Measurements from ENCODE around the gene MCAM.

MCAM gene

DNA sequence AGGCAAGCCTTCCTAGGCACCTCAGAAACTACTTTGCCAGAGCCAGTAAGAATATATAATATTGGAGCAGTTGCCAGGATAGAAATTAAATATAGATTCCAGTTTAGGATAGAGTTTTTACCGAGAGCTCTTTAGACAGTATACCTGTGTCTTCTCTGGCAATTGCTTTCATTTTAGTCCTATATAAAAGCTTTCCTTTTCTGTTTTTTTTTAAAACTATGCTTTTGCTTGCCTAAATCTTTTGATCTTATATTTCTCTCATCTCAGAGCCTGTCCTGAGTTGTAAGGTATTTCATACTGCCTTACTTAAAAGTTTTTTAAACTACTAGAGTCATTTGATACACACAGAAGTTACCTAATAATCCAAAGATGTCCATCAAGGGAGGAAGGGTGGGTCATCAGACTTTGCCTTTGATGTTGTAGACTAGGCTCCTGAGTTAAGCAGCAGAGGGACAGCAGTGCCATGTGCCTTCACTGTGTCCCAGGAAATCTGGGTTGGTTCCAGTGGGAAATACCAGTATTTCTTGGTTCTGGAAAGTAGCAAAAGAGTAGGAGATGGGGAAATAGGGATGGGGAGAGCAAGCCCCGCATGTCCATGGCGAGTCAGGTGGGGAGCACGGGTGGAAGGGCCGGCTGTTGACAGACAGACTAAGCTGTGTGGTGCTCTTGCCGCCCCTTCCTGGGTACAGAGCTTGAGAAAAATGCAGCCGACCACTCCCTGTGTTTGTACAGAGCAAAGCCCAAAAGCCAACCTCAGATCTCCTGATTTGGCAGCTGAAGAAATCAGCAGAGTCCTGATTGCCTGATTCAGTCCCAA lies 11.2 kb downstream of the MCAM start:
- no peak for DNase-seq

DNA sequence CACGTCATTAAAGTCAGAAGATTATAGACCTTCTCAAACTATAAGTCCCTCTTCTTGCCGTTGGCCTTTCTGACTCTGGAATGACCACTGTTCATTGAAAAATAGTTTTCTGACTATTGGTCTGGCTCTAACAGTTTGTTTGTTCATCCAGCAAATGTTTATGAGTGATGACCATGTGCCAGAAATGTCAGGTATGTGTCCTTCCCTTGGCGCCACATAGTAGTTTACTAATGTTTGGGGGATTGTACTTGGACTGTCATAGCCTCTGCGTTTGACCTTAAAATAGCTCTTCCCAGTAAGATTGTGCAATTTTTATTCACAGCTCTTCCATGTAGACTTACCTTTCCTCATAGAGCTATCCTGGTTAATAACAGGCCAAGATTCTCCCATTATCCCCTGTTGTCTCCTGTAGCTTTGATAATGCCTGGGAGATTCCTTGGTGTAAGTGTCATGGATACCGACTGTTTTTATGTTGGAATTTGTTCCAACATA lies 13.7 kb downstream of the MCAM start:
- no peak for DNase-seq

DNA sequence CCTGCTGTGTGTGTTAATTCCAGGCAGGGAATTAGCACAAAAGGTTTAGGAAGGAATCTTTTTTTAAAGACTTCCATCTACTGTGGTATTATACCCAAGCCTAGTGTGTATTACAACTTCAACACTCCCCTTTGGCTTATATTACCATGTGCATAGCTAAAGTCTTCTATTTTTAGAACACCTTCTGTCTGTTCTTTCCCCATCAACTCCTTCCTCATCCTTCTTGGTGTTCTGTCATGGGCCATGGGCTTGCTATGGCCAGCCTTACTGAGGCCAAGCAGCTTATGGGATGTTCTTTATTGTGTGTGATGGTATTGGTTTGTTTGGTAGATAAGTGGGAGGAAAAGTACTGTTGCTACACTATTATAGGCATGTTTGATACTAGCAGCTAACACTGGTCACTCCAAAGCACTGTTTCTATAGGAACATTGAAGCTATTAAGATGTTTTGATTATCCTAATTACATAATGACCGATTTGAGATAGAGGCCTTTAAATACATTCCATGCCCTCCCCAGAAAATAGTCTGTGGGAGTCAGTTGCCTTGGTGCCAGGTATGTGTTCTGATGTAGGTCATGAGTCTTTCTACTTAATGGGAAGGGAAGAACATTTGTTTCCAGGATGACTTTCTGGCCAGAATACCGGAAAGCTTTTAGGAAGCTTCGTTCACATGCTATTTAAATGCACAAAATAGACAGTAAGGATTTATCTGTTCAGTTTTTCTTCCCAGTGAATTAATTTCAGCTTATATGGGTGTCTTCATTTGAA lies 16.5 kb downstream of the MCAM start:
- no peak for DNase-seq

DNA sequence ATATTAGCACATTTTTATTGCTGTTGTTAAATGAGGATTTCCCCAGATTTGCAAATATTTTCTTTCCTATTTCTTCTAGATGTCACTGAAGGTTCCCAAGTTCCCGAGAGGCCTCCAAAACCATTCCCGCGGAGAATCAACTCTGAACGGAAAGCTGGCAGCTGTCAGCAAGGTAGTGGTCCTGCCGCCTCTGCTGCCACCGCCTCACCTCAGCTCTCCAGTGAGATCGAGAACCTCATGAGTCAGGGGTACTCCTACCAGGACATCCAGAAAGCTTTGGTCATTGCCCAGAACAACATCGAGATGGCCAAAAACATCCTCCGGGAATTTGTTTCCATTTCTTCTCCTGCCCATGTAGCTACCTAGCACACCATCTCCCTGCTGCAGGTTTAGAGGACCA lies 17.5 kb downstream of the MCAM start:
- DNase-seq = no peak

DNA sequence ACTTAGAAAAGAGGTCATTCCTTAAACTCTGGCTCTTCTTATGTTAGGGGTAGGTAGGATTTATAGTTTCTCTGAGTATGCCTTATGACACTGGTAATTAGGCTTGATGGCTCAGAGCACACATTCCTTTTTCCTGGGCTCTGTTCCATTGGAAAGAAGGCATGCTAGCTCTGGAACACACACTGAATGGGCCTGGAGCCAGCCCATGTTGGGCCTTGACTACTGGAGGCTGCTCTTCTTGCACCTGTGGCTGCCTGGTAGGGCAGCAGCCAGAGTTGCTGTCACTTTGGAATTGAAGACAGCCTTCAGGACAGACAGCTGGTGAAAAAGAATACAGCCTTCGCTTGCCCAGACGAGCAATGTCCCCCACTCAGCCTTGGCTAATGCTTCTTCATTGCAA lies 18.2 kb downstream of the MCAM start:
- DNase-seq = no peak

DNA sequence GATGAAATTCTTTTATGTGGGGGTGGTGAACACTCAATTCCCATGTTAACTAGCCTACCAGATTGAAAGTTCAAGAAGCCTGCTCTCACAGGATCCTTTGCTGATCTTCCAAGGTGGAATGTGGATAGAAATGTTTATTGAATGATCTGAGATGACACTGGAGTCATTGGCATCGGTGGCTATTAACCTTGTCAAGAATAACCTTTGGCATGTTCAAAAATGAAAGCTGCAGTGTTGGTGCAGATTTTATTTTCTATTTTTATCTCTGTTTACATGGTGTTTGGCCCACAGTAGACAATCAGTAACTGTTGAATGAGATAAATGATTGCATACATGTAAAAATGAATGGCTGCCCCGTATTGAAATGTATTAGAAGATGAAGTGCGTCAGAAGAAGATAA lies 19.0 kb downstream of the MCAM start:
- DNase-seq = no peak

DNA sequence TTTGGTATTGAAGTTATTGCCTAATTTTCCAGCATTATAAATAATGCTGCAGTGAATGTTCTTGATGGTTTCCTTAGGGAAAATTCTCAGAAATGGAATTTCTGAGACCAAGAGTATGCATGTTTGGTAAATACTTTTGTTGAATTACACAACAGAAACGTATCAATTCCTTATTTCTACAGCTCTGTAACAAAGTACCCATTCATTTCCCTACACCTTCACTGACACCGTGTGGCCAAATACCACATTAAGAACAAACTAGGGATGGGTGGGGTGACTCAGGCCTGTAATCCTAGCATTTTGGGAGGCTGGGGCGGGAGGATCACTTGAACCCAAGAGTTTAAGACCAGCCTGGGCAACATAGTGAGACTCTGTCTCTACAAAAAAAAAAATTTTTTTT lies 21.8 kb downstream of the MCAM start:
- no peak for DNase-seq

DNA sequence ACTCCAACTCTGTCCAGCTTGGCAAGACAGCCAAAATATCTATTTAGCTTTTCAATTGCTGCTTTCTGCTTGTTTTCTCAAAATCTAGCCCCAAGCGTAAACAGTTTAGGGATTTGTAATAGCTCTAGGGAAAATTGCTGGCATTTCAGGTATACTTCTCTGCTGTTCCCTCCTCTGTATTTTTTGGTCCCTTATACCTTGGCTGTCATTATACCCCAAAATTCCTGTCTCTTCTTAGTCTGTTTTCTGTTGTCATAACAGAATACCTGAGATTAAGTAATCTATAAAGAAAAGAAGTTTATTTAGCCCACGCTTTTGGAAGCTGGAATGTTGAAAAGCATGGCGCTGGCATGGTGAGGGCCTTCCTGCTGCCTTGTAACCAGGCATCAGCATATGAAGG lies 23.5 kb downstream of the MCAM start:
- no peak for DNase-seq

DNA sequence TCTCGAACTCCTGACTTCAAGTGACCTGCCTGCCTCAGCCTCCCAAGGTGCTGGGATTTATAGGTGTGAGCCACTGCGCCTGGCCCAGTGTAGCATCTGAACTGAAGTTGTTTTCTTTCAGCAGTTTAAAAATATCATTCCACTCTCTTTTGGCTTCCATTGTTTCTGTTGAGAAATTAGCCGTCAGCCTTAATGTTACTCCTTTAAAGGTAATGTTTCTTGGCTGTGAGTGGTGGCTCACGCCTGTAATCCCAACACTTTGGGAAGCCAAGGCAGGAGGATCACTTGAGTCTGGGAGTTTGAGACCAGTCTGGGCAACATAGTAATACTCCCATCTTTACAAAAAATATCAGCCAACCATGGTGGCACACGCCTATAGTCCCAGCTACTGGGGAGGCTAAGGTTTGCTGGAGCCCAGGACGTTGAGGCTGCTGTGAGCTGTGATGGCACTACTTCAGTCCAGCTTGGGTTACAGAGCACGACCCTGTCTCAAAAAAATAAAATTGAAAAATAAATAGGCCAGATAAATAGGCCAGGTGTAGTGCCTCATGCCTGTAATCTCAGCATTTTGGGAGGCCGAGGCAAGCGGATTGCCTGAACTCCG lies 25.9 kb downstream of the MCAM start:
- no peak for DNase-seq

DNA sequence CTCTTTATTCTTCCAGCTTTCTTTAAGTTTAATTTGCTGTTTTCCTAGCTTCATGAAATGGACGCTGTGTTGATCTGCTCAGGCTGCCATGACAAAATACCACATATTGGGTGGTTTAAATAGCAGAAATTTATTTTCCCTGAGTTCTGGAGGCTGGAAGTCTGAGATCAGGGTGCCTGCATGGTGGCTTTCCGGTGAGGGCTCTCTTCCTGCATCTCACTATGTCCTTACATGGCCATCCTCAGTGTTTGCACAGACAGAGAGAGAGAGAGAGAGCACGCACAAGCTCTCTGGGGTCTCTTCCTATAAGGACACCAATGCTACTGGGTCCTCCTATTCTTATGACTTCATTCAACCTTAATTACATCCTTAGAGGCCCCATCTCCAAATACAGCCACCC lies 28.7 kb downstream of the MCAM start:
- DNase-seq = no peak

DNA sequence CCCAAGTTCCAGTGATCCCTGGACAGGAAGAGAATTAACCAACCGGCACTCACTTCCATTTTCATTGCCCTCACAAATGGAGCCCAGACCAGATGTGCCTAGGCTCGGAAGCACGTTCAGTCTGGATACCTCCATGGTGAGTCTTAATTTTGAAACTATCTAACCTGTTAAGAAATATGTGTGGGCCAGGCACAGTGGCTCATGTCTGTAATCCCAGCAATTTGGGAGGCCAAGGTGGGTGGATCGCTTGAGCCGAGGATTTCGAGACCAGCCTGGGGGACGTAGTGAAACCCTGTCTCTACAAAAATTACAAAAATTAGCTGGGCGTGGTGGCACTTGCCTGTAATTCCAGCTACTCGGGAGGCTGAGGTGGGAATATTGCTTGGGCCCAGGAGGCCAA lies 31.5 kb downstream of the MCAM start:
- DNase-seq = no peak

DNA sequence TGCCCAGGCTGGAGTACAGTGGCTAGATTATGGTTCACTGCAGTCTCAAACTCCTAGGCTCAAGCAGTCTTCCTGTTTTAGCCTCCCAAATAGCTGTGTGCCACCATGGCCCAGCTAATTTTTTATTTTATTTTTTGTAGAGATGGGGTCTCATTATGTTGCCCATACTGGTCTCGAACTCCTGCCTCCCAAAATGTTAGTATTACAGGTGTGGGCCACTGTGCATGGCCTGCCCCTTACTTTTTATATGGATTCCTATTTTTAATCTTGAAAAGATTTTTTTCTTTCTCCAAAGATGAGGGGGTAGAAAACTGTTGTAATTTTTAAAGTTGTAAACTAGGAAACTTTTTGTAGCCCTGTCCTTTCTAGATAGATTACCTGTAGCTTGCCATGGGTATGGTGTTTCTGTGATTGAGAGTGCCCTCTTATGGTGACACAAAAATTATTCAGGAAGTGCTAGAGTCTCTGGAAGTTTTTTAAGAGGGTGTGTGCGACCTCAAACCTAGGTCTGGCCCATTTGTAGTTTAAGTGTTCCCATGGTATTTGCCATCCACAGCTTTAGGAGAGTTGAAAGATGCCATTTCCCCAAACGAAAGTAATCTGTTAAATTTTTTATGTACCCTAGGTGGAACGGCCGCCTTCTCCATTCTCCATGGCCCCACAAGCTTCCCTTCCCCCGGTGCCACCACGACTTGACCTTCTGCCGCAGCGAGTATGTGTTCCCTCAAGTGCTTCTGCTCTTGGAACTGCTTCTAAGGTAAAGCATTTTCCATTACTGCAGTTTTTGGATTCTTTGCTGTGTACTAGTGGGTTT lies 32.4 kb downstream of the MCAM start:
- DNase-seq = no peak

DNA sequence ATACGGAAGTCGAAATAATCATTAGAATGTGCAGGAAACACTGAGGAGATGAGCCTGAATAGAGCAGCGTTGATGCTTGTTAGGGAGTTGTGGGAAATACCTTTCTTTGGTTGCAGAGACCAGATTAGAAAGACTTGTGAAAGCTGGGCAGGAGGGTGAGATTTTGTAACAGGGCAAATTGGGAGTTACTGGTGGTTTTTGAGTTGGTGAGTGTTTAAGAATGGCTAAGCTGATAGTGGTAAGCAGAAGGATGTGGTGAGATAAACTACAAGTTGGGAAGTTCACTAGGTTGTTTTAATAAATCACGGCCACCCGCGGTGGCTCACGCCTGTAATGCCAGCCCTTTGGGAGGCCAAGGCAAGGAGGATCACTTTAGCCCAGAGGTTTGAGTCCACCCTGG lies 34.4 kb downstream of the MCAM start:
- no peak for DNase-seq

DNA sequence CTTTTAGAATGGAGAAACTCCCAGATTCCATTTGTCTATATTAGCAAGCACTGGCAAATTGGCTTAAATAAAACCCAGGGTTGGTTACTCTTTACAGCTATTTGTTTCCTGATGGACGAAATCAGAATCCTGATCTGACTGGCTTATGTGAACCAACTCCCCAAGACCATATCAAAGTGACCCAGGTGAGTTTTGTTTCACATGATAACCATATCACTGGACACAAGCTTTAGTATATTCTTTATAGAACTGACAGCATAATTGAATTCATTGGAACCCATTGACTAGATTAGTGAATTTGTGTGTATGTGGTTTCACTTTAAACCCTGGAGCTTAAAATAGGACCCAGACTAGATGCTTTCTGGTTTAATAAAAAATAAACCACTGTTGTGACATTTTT lies 39.3 kb downstream of the MCAM start:
- no peak for DNase-seq

DNA sequence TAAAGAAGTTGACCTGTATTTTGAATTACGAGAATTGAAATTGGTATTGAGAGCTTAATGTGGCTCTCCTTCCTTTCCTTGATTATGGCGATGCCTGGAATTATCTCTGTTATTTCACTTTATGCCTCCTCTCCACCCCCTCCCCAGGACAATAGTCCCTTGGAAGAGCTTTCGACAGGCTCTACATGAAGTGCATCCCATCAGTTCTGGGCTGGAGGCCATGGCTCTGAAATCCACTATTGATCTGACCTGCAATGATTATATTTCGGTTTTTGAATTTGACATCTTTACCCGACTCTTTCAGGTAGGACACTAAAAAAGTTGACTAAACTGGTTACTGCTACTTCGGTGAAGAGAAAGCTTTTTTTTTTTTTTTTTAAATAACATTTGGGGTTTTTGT lies 43.2 kb downstream of the MCAM start:
- no peak for DNase-seq

DNA sequence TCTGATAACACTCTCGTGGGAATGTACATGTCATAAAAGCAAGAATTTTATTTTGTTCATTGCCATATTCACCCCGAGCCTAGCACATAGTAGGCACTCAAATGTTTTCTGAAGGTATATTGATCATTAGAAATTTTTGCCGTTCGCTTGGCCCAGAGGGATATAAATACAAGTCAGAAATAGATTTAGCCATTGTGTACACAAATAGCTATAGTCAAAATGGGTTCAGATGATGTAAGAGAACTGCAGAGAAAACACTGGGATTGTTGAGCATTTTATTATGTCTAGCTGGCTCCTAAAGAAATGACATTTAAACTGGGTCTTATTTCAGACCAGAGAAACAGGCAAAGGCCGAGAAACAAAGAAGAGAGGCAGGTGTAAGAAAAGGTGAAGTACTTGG lies 49.3 kb downstream of the MCAM start:
- DNase-seq = no peak

DNA sequence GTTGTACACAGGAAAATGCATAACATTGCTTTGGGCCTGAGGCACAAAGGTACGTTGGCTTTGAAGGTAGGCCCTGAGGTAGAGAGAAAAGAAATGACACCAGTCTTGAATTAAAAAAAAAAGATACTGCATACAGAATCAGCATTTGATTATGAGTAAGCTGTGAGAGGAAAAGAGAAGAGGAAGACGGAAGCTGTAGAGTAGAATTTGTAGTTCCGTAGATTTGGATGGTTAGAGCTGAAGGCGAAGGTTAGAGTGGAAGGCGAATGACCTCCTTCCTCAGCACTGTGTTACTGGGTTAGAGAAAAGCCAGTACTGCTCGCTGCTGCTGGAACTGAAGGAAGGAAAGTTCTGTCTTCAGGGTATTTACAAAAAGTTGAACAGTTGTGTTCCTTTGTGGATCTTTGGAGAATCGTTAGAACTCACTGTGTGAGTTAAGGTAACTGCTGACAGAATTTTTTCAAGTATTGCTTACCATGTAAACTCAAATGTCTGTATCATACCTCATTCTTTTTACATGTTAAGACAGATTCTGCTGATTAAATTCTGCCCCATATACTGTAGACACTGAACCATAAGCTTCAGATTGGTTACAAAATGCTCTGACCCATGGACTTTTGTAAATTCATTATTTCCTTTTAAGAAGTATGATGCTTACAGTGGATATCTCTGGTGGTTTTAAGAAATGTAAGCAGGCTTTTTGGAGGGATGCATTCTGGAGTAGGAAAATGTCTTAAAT lies 50.2 kb downstream of the MCAM start:
- DNase-seq = no peak

DNA sequence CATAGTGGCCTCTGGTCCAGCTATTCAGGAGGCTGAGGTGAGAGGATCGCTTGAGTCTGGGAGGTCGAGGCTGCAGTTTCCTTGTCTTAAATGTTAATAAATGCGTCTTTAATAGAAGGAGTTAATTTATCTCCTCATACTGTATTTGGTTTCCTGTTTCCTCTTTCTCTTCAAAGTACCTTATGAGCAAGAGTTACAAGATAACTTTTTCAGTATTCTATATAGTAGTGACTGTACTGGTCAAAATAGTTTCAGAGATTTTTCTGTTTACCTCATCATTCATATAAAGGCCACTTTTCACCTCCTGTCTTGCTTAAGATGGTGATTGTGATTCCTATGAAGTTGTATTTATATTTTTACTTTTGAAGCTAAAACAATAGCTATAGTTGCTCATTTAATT lies 50.9 kb downstream of the MCAM start:
- no peak for DNase-seq

DNA sequence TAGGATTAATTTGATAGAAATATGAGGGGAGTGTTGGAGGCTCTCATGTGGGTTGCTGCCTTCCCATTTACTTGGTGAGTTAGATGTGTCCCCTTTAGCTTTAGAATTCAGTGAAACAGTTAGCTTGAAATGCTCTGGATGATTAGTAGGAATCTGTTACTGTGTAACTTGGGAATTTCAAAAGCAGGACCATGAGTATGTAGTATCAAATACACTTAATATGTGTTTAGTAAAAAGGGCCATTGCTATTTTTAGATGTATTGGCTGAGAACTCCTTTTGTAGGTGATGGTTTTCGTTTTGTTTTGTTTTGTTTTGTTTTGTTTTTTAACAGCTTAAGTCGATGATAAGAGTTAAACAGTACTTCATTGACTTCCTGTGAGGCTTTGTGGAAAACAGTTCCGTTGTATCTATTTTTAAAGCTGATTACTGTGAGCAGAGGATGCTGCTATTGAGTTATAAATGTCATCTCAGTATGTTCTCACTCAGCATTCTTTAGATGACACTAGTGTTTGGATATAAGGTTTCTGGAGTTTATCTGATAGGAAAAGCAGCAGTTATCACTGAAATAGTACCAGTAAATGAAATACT lies 53.5 kb downstream of the MCAM start:
- DNase-seq = no peak

DNA sequence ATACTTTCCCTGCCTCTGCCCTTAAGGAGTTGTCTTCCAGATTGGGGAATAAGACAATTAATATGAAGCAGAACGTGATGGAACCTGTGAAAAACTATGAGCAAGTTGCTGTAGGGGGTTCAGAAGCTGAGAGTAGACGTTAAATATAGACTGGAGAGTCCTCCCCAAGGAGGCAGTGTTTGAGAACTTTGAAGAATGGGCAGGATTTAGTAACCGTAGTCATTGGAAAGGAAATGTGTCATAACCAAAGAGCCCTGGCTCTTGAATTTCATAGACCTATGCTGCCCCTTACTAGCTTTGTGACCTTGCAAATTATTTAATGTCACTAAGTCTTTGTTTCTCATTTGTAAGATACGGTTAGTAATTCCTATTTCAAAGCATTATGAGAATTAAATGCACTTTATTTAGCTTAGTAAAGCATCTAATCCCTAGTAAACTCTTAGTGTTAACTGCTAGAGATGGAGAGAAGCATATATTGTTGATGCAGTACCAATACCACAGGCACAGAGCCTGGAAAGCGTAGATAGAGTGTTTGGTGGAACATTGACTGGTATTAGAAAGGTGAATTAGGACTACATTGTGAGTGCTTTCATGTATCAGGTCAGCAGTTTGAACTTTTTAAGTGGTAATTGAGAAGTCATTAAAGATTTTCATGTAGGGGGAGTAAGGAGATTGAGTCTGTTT lies 54.1 kb downstream of the MCAM start:
- DNase-seq = no peak

DNA sequence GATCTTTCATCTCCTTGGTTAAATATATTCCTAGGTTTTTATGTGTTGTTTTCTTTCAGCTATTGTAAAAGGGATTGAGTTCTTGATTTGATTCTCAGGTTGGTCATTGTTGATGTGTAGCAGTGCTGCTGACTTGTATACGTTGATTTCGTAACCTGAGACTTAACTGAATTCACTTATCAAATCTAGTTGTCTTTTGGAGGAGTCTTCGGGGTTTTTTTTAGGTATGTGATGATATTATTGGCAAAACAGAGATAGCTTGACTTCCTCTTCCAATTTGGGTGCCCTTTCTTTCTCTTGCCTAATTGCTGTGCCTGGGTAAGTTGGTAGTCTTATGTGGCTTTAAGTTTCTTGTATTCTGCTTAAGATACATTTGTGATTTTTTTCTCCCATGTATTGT lies 57.9 kb downstream of the MCAM start:
- no peak for DNase-seq

Data from stimulated activated CD4-positive, alpha-beta T cell treated with anti-CD3 and anti-CD28 coated beads, Interleukin-2, amount 100 ng/mL, for 48 hours (primary cell).